GM12878 (cell line): Measurements from ENCODE around the gene PKD1L1.

Source experiments
- BACH1 ChIP-seq: fragments of 450-650 bp; IDR thresholded peaks from 2 replicates; pipeline ENCODE4 v1.6.1; 2017; ENCODE audit warnings: mild to moderate bottlenecking, borderline replicate concordance
- FOXM1 ChIP-seq: IDR thresholded peaks from 2 replicates; pipeline ENCODE4 v1.6.1; 2012; ENCODE audit warnings: low read depth, mild to moderate bottlenecking, inconsistent platforms, low read length, moderate library complexity
- TF ChIP-seq, protein P1 (sequence below), 3 experiments: IDR thresholded peaks in 2 of 3; conservative IDR thresholded peaks in 1 of 3; 2 replicates each; pipeline ENCODE4 v1.5.1; 2011; ENCODE audit warnings: low read depth in 3 of 3, low read length in 3 of 3, mild to moderate bottlenecking in 3 of 3, control low read depth in 2 of 3, moderate library complexity in 2 of 3, inconsistent platforms in 1 of 3, mixed read lengths in 1 of 3; ENCODE audit not compliant: control insufficient read depth in 2 of 3, insufficient read depth in 1 of 3; ENCODE audit errors: extremely low read depth in 1 of 3

GRCh38 chr7:47982610-47983009, 34.3 kb upstream of the PKD1L1 start:
- TF ChIP-seq BACH1: no peak
- TF ChIP-seq FOXM1: no peak
- TF ChIP-seq, protein P1, sequence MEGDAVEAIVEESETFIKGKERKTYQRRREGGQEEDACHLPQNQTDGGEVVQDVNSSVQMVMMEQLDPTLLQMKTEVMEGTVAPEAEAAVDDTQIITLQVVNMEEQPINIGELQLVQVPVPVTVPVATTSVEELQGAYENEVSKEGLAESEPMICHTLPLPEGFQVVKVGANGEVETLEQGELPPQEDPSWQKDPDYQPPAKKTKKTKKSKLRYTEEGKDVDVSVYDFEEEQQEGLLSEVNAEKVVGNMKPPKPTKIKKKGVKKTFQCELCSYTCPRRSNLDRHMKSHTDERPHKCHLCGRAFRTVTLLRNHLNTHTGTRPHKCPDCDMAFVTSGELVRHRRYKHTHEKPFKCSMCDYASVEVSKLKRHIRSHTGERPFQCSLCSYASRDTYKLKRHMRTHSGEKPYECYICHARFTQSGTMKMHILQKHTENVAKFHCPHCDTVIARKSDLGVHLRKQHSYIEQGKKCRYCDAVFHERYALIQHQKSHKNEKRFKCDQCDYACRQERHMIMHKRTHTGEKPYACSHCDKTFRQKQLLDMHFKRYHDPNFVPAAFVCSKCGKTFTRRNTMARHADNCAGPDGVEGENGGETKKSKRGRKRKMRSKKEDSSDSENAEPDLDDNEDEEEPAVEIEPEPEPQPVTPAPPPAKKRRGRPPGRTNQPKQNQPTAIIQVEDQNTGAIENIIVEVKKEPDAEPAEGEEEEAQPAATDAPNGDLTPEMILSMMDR (IDR thresholded peaks at IDR 0.05 in 2 of 3, conservative IDR thresholded peaks at IDR 0.05 in 1 of 3; ENCODE audit: control insufficient read depth in 2 of 3, extremely low read depth in 1 of 3, insufficient read depth in 1 of 3, low read depth in 3 of 3, low read length in 3 of 3): no peak
